Stimulated activated CD8-positive, alpha-beta memory T cell treated with anti-CD3 and anti-CD28 coated beads, Interleukin-7, amount 100 ng/mL, for 4 hours (primary cell): ENCODE results near the gene ANP32A.

Source experiments
- DNase-seq, 2 donors: peaks; one replicate each; pipeline ENCODE4 v3.0.0-alpha.2; 2020; ENCODE audit warnings: low read depth in 2 of 2

ANP32A gene

GRCh38 chr15:68819495-68820294 lies 1.0 kb downstream of the ANP32A start:
- DNase-seq = peak in 1 of 2 donors; percentile 16

DNA sequence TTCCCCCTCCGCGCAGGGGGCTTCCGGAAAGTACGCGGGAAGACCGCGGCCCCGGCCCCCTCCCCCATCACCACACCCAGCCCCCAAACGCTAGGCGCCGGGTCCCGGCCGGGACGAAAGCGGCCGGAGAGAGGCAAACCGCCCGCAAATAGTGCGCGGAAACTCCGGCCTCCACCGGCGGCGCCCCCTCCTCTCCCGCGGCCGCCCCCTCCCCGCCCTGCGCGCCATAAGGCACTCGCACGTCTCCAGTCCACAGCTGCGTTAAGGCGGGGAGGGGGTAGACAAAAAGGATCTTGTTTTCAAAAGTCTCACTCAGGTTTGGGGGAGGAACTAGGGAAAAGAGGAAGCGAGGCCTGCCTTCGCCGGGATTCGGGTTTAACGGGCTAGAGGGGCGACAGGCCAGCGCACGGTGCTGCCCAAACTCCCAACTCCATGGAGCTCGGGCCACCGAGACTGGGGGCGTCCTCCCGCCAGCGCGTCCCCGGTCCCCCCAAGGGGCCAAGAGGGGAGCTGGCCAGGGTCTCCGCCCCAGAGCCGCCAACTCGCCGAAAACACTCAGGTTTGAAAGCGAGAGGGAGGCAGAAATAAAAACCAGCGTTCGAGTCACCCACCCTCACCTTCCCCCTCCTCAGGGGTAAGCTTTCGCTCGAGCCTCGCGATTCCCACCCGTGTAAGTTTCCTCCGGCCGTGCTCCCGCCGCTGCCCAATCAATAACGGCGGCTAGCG lies 1.8 kb downstream of the ANP32A start:
- peak in 1 of 2 donors; percentile 13 for DNase-seq

DNA sequence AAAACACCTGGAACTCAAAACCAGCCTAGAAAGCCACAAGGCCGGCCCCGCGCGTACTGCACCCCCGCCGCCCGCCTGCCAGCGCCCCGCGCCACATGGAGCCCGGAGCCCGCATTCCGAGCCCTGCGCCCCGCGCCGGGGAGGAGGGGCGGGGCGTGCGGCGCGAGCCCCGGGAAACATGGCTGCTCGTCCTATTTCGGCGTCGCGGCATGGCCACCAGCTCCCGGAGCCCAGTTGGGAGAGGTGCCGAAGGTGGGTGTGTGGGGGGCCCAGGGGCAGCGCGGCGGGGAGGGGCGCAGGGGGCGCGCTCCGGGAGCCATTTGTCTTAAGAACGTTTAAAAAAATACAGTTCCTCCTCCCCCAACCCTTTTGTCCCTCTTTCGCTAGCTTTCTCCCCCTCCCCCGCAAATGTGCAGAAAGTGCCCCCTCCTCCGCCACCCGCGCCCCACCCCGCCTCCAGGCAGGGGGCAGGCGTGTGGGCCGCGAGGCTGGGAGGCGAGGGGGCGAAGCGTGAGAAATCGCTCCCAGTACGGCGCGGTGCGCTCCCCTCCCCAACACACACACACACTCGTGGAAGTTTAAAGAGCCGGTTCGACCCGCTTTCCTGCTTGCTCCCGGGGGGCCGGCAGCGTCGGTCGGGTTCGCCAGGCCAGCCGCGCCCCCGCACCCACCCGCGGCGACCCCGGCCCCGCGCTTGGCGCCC lies 2.5 kb downstream of the ANP32A start:
- peak; percentile 68 to 77 for DNase-seq

GRCh38 chr15:68817304-68818065 lies 3.2 kb downstream of the ANP32A start:
- DNase-seq = peak in 1 of 2 donors; percentile 73

GRCh38 chr15:68816795-68817303 lies 3.8 kb downstream of the ANP32A start:
- DNase-seq = no peak

DNA sequence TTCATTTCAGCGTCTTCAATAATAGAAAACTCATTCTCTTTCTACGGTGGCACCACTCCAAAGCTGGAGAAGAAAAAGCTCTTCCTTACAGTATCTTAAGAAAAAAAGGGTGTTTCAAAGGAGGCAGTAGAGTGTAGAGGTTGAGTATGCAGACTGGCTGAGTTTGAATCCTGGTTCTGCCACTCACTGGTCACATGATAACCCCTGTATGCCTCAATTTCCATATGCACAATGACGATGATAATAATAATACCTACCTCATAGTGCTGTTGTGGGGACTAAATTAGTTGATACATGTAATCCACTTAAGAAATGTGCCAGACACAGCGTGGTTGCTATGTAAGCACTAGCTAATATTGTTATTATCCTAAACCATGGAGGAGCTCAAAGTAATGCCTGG lies 4.5 kb downstream of the ANP32A start:
- DNase-seq = no peak

GRCh38 chr15:68815598-68815997 lies 5.1 kb downstream of the ANP32A start:
- DNase-seq = no peak

DNA sequence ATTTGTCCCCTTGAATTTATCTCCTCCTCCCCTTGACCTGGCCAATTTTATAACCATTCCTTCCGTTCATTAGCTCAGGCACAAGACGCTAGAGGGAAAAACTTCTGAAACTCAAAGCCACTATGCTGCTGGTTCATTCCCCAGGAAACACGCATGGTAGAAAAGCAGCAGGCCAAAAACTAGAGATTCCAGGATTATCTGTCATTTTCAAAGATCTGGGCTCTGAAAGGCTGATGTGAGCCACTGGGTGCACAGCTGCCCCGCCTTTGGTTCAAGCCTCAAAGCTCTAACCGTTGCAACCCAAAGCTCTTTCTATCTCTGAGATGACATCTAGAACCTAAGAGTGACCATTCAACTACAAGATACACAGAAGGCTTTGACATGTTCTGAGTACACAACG lies 6.1 kb downstream of the ANP32A start:
- DNase-seq = no peak

GRCh38 chr15:68812597-68813431 lies 7.9 kb downstream of the ANP32A start:
- no peak for DNase-seq

DNA sequence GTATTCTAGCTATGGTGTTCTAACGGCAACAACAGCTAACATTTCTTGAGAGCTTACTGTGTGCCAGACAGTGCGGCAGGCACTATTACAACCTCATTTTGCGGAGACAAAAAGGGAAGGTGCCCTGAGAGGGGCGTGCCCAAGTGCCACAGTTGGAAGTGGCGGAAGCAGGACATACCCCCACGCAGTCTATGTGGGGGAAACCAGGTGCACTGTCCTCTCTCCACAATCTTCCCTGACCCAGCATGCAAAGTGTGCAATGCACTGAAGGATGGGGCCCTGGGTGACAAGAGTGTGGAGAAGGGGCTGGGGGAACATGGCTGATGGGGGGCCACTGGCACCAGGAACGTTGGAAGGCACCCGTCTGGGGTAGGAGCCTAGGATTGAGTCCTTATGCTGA lies 8.6 kb downstream of the ANP32A start:
- no peak for DNase-seq

DNA sequence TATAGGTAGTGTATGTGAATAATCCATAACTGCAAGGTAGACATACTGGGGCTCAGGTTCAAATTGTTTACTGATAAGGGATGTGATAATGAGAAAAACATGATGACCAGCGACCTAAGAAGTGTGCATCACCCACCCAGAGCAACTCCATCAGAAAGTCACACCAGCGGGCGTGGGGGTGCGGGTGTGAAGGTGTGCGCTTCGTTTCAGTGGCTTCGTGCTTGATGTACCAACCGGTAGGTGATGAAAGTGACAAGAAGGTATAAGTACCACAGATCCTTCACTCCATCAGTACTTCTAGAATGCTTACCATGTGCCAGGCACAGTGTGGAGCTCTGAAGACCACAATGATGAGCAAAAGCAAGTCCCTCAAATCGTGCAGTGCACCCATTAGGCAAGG lies 11.2 kb downstream of the ANP32A start:
- DNase-seq = no peak

DNA sequence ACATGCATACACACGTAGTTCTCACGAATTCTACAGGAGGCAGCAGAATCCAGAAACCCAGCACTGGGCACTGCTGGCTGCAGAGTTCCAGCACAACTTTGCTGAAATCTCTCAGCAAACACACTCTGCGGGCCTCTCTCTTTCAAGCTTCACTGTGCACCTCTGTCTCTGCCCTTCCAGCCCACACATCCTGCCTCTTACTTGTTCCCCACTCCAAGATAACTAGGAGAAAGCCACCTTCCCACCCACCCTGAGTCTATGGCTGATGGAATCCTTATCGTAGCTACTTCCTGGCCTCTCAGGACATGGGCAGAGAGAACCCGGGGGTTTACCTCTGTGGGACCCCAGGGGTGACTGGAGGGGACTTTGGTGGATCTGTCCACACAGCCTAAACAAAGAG lies 11.9 kb downstream of the ANP32A start:
- DNase-seq = no peak

DNA sequence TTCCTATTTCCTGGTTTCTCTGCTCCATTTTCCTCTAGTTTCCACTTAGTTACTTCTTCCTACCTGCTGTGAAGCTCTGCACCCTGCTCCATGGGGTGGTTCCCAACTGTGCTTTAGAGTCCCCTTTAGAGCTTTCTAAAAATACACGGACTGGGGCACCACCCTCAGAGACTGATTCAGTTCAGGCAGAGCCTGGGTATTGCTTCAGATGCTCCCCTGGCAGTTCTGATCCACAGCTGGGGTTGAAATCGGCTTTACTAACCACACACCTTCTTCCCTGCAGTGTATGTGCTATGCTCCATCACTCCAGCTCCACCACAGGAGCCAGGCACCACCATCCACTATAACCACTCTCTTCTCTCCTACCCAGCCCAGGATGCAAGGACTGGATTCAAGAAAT lies 12.6 kb downstream of the ANP32A start:
- no peak for DNase-seq

- no peak for DNase-seq
These were observed 13.4 kb downstream of the ANP32A start for GRCh38 chr15:68807249-68807648.

- DNase-seq = no peak
These were observed 14.3 kb downstream of the ANP32A start for GRCh38 chr15:68806220-68807060.

GRCh38 chr15:68802373-68802772 lies 18.3 kb downstream of the ANP32A start:
- DNase-seq = no peak

- DNase-seq = no peak
These were observed 19.0 kb downstream of the ANP32A start for GRCh38 chr15:68801572-68802148.

- no peak for DNase-seq
These were observed 19.8 kb downstream of the ANP32A start for GRCh38 chr15:68800875-68801274.

- DNase-seq = no peak
These were observed 22.2 kb downstream of the ANP32A start for GRCh38 chr15:68798346-68799094.
